ENCODE data around the gene PEX14. TPM values are rescaled to one million over a fixed set of nuclear protein-coding genes. Genes with fewer than 3 reads are reported as not detected.

The PEX14 gene
- total RNA-seq, 2 donors from 2014 or later, result 24.3 to 26.0 TPM

- H3K9ac ChIP-seq (ENCODE audit: extremely low read depth, low read length, poor library complexity, severe bottlenecking), result no peak overlapping the region
- WGBS, 2 experiments (ENCODE audit: insufficient coverage in 1 of 2, insufficient read length in 1 of 2), result 69 to 77% methylated on average over 3 of the region's 3 CpGs
- H3K9me3 ChIP-seq (ENCODE audit: control insufficient read depth, low read length), result peaks cover 9% of the 10 kb centered on the region
- Mint-ChIP-seq H3K27ac (no peak overlapping the region), H3K27me3 (ENCODE audit: insufficient read depth) (no peaks in the 10 kb centered on the region), H3K4me3 (no peak overlapping the region), H3K36me3 (ENCODE audit: low read depth) (peaks cover 17% of the 10 kb centered on the region), H3K4me1 (peaks cover 11% of the 10 kb centered on the region), H3K9me3 (peaks cover 2% of the 10 kb centered on the region)
- no peaks in the 10 kb centered on the region for H3K36me3 ChIP-seq (ENCODE audit: control insufficient read depth, insufficient read depth, low read length)
- no peak for DNase-seq
- no peak overlapping the region for H3K4me3 ChIP-seq (ENCODE audit: low read length)
- H3K27me3 ChIP-seq (ENCODE audit: control insufficient read depth, insufficient read depth, low read length, poor library complexity, severe bottlenecking), result no peaks in the 10 kb centered on the region
- no peak overlapping the region for H3K27ac ChIP-seq (ENCODE audit: low read depth, low read length)
- TF ChIP-seq CTCF (conservative IDR thresholded peaks at IDR 0.05), result no peak
- H3K4me1 ChIP-seq (ENCODE audit: control insufficient read depth, insufficient read depth, low read length), result no peaks in the 10 kb centered on the region
Measured at GRCh38 chr1:10583641-10584040, 108.9 kb downstream of the PEX14 start.

GRCh38 chr1:10585242-10585641 lies 110.5 kb downstream of the PEX14 start:
- Histone ChIP-seq H3K9me3 (ENCODE audit: control insufficient read depth, low read length) (peaks cover 9% of the 10 kb centered on the region), H3K27me3 (ENCODE audit: control insufficient read depth, insufficient read depth, low read length, poor library complexity, severe bottlenecking) (no peaks in the 10 kb centered on the region), H3K9ac (ENCODE audit: extremely low read depth, low read length, poor library complexity, severe bottlenecking) (no peak overlapping the region), H3K4me3 (ENCODE audit: low read length) (no peak overlapping the region), H3K36me3 (ENCODE audit: control insufficient read depth, insufficient read depth, low read length) (no peaks in the 10 kb centered on the region), H3K27ac (ENCODE audit: low read depth, low read length) (no peak overlapping the region), H3K4me1 (ENCODE audit: control insufficient read depth, insufficient read depth, low read length) (no peaks in the 10 kb centered on the region)
- Mint-ChIP-seq H3K4me3 (no peak overlapping the region), H3K9me3 (peaks cover 2% of the 10 kb centered on the region), H3K27ac (no peak overlapping the region), H3K27me3 (ENCODE audit: insufficient read depth) (no peaks in the 10 kb centered on the region), H3K36me3 (ENCODE audit: low read depth) (peaks cover 17% of the 10 kb centered on the region), H3K4me1 (no peaks in the 10 kb centered on the region)
- no peak for DNase-seq
- WGBS, 2 experiments (ENCODE audit: insufficient coverage in 1 of 2, insufficient read length in 1 of 2), result 96 to 100% methylated on average over 1 of the region's 1 CpG
- TF ChIP-seq CTCF (conservative IDR thresholded peaks at IDR 0.05), result no peak

- H3K9me3 Mint-ChIP-seq, result no peaks in the 10 kb centered on the region
- H3K4me3 Mint-ChIP-seq, result no peak overlapping the region
- H3K36me3 Mint-ChIP-seq (ENCODE audit: low read depth), result peaks cover 14% of the 10 kb centered on the region
- no peaks in the 10 kb centered on the region for H3K27me3 Mint-ChIP-seq (ENCODE audit: insufficient read depth)
- no peak overlapping the region for H3K4me3 ChIP-seq (ENCODE audit: low read length)
- DNase-seq, result no peak
- peak; percentile 40 for TF ChIP-seq CTCF (conservative IDR thresholded peaks at IDR 0.05)
- WGBS, 2 experiments (ENCODE audit: insufficient coverage in 1 of 2, insufficient read length in 1 of 2), result 90 to 100% methylated on average over 2 to 5 of the region's 5 CpGs
- H3K27me3 ChIP-seq (ENCODE audit: control insufficient read depth, insufficient read depth, low read length, poor library complexity, severe bottlenecking), result no peaks in the 10 kb centered on the region
- no peaks in the 10 kb centered on the region for H3K4me1 Mint-ChIP-seq
- H3K4me1 ChIP-seq (ENCODE audit: control insufficient read depth, insufficient read depth, low read length), result no peaks in the 10 kb centered on the region
- H3K36me3 ChIP-seq (ENCODE audit: control insufficient read depth, insufficient read depth, low read length), result no peaks in the 10 kb centered on the region
- no peak overlapping the region for H3K27ac Mint-ChIP-seq
- H3K9me3 ChIP-seq (ENCODE audit: control insufficient read depth, low read length), result peaks cover 9% of the 10 kb centered on the region
- no peak overlapping the region for H3K9ac ChIP-seq (ENCODE audit: extremely low read depth, low read length, poor library complexity, severe bottlenecking)
- H3K27ac ChIP-seq (ENCODE audit: low read depth, low read length), result no peak overlapping the region
Measured at GRCh38 chr1:10586125-10586524, 111.4 kb downstream of the PEX14 start.

All from endodermal cell (in vitro differentiated cells).